Activated B cell treated with CpG ODN at 0.5 μM for 24 hours (primary cell): ENCODE measurements around the gene DOP1B. TPM values are rescaled to one million over a fixed set of nuclear protein-coding genes. Genes with fewer than 3 reads are reported as not detected.

Experiments
- ATAC-seq: fragments of 200-7000 bp; cut with Tn5 transposase; one replicate; pipeline ENCODE4 v1.10.0; 2021; ENCODE audit warnings: low read depth, mild to moderate bottlenecking, moderate library complexity
- CTCF ChIA-PET: fragments of 350-600 bp; sonication (Branson Sonifier 250); formaldehyde crosslinking; loops from one replicate; lab custom pipeline; 2021; ENCODE audit warnings: antibody characterized with exemption; lab: Charles Lee
- POLR2A ChIA-PET: fragments of 350-600 bp; sonication (Branson Sonifier 250); formaldehyde crosslinking; loops from one replicate; lab custom pipeline; 2021; ENCODE audit warnings: antibody characterized with exemption; lab: Charles Lee
- DNase-seq: peaks from one replicate; pipeline ENCODE4 v3.0.0; 2022
- H3K27ac Mint-ChIP-seq: one replicate; pipeline ENCODE4 v1.8.0; 2020; ENCODE audit warnings: mixed read lengths
- H3K27me3 Mint-ChIP-seq: one replicate; pipeline ENCODE4 v1.8.0; 2021; ENCODE audit warnings: mixed read lengths
- H3K36me3 Mint-ChIP-seq: one replicate; pipeline ENCODE4 v1.8.0; 2021; ENCODE audit warnings: low read depth, mixed read lengths
- H3K4me1 Mint-ChIP-seq: one replicate; pipeline ENCODE4 v1.8.0; 2021; ENCODE audit warnings: mixed read lengths
- H3K4me3 Mint-ChIP-seq: one replicate; pipeline ENCODE4 v1.8.0; 2020; ENCODE audit warnings: mild to moderate bottlenecking, mixed read lengths
- H3K9me3 Mint-ChIP-seq: one replicate; pipeline ENCODE4 v1.8.0; 2020; ENCODE audit warnings: mixed read lengths
- intact Hi-C: fragments of 100-400 bp; cut with micrococcal nuclease; formaldehyde crosslinking; loops from one replicate; pipeline ENCODE4 v1.15.1; 2024
- total RNA-seq: library from RNA; stranded (reverse); gene quantifications from 2 replicates; pipeline ENCODE4 v1.2.3, GENCODE V29; 2022
- TF ChIP-seq, protein P1 (sequence below): fragments of 200-600 bp; IDR thresholded peaks from one replicate; pipeline ENCODE4 v1.8.0; 2022; ENCODE audit warnings: antibody characterized with exemption, mild to moderate bottlenecking

DOP1B gene
- total RNA-seq, 1 donor from 2014 or later = 33.9 TPM

DNA sequence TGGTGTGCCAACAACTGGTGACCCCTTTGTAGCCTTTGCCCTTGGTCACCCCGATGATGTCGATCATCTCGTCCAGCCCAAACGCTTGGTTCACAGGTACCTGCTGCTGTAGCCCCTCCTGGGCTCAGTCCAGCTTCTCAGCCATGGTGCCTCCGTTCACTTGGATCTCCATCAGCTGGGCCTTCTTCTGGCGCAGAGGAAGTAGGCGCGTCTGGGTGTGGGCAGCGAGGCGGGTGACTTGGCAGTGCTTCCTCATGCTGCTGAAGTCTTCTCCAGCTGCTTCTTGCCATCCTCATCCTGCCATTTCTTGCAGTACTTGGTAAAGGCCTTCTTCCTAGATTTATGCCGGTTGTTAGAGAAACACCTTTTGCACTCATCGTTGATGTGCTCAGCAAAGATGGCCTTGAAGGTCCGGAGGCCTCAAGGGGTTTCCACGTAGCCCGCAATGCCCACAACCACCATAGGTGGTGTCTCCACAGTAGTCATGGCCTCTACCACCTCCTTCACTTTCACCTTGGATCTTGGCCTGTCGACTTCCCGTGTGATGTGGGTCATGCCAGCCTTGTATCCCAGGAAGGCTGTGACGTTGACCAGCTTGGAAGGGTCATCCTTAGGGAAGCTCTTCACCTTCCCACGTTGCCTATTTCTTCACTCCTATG, 13.0 kb downstream of the DOP1B start:
- peaks cover 65% of the 10 kb centered on the region for H3K36me3 Mint-ChIP-seq
- no peak for DNase-seq
- peaks cover 19% of the 10 kb centered on the region for H3K4me1 Mint-ChIP-seq
- intact Hi-C loops = no loop called here
- CTCF ChIA-PET = no interaction called here
- H3K9me3 Mint-ChIP-seq = no peaks in the 10 kb centered on the region
- TF ChIP-seq, protein P1, sequence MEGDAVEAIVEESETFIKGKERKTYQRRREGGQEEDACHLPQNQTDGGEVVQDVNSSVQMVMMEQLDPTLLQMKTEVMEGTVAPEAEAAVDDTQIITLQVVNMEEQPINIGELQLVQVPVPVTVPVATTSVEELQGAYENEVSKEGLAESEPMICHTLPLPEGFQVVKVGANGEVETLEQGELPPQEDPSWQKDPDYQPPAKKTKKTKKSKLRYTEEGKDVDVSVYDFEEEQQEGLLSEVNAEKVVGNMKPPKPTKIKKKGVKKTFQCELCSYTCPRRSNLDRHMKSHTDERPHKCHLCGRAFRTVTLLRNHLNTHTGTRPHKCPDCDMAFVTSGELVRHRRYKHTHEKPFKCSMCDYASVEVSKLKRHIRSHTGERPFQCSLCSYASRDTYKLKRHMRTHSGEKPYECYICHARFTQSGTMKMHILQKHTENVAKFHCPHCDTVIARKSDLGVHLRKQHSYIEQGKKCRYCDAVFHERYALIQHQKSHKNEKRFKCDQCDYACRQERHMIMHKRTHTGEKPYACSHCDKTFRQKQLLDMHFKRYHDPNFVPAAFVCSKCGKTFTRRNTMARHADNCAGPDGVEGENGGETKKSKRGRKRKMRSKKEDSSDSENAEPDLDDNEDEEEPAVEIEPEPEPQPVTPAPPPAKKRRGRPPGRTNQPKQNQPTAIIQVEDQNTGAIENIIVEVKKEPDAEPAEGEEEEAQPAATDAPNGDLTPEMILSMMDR = no peak
- POLR2A ChIA-PET = no interaction called here
- peak overlapping the region; percentile 25 for H3K27ac Mint-ChIP-seq
- no peak overlapping the region for H3K4me3 Mint-ChIP-seq
- ATAC-seq = no peak
- no peaks in the 10 kb centered on the region for H3K27me3 Mint-ChIP-seq

DNA sequence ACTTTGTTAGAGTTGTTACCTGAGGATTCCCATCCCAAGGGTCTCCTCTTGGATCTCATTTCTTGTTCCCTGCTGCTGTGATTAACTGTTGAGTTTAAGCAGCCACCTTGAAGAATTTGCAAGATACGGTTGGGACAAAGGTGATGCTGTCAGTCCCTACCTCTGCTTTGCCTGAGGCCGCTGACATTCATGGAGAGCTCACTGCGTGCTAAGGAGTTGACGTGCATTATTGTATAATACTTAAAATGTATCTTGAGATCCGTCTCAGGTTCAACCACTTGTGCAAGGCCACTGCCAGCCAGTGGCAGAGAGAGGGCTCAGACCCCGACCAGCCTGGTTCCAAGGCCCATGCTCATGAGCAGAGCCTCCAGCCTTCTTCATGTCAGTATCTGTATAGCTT, 14.2 kb downstream of the DOP1B start:
- H3K27me3 Mint-ChIP-seq = no peaks in the 10 kb centered on the region
- peaks cover 19% of the 10 kb centered on the region for H3K4me1 Mint-ChIP-seq
- TF ChIP-seq, protein P1 = no peak
- CTCF ChIA-PET = no interaction called here
- no peak overlapping the region for H3K27ac Mint-ChIP-seq
- peaks cover 66% of the 10 kb centered on the region for H3K36me3 Mint-ChIP-seq
- POLR2A ChIA-PET = no interaction called here
- no peak for ATAC-seq
- H3K4me3 Mint-ChIP-seq = no peak overlapping the region
- intact Hi-C loops = no loop called here
- H3K9me3 Mint-ChIP-seq = no peaks in the 10 kb centered on the region
- no peak for DNase-seq

DNA sequence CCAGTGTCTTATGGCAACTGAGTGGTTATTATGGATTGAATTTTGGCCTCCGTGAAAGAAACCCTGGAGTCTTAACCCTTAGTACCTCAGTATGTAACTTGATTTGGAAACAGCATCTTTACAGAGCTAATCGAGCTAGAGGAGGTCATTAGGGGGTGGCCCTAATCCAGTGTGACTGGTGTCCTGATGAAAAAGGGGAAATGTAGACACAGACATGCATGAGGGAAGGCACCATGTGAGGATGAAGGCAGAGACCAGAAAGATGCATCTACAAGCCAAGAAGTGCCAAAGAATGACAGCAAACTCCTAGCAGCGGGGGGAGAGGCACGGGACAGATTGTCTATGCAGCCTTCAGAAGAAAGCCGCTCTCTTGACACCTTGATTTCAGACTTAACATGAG, 14.7 kb downstream of the DOP1B start:
- intact Hi-C loops = no loop called here
- no peak for ATAC-seq
- no peak for DNase-seq
- no peaks in the 10 kb centered on the region for H3K27me3 Mint-ChIP-seq
- CTCF ChIA-PET = no interaction called here
- TF ChIP-seq, protein P1 = no peak
- no peak overlapping the region for H3K4me3 Mint-ChIP-seq
- H3K36me3 Mint-ChIP-seq = peaks cover 64% of the 10 kb centered on the region
- H3K9me3 Mint-ChIP-seq = no peaks in the 10 kb centered on the region
- H3K27ac Mint-ChIP-seq = no peak overlapping the region
- peaks cover 19% of the 10 kb centered on the region for H3K4me1 Mint-ChIP-seq
- POLR2A ChIA-PET = no interaction called here

DNA sequence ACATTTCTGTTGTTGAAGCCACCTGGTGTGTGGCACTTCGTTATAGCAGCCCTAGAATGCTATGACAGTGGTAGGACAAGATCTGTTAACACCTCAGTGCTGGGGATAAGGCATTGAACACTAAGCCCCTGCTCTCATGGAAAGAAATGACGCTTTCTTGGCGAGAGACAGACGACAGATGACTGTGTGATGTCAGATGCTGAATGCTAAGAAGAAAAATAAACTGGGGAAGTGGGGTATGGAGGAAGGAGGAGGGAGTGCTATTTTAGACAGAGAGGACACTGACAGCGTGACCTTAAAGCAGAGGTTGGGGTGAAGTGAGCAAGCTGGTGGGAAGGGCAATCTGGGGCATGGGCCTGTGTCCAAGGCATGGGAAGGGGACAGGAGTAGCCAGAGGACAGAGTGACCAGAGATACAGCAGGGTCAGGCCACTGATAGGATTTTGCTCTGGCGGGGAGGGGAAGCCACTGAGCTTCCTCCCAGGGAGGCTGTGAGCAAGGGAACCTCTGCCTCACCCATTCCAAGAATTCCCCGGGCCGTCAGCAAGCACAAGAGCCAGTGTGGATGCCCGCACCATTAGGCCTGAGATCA, 15.2 kb downstream of the DOP1B start:
- Mint-ChIP-seq H3K9me3 (no peaks in the 10 kb centered on the region), H3K4me3 (no peak overlapping the region), H3K4me1 (peaks cover 19% of the 10 kb centered on the region), H3K27ac (no peak overlapping the region), H3K27me3 (no peaks in the 10 kb centered on the region), H3K36me3 (peaks cover 64% of the 10 kb centered on the region)
- POLR2A ChIA-PET = interaction anchor here (0.6 kb wide), 2 partner anchors 32 to 36 kb away, joined by 3 to 6 read pairs; no protein-coding TSS in a partner anchor
- CTCF ChIA-PET = no interaction called here
- ATAC-seq = no peak
- no peak for DNase-seq
- intact Hi-C loops = no loop called here
- TF ChIP-seq, protein P1 = no peak

DNA sequence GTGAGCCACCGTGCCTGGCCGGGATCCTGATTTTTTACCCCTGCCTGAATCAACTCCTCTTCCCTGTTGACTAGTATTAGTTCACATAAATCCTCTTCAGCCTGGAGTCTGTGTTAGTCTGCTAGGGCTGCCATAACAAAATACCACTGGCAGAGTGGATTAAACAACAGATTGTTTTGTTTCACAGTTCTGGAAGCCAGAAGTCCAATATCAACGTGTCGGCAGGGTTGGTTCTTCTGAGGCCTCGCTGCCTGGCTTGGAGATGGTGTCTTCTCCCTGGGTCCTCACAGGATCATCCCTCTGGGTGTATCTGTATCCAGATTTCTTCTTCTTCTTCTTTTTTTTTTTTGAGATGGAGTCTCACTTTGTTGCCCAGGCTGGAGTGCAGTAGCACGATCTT, 18.2 kb downstream of the DOP1B start:
- H3K27ac Mint-ChIP-seq = no peak overlapping the region
- CTCF ChIA-PET = no interaction called here

More for the DNA sequence above, 18.2 kb downstream of the DOP1B start:
- Mint-ChIP-seq H3K27me3 (no peaks in the 10 kb centered on the region), H3K4me1 (peaks cover 17% of the 10 kb centered on the region), H3K36me3 (peaks cover 57% of the 10 kb centered on the region), H3K9me3 (peaks cover 1% of the 10 kb centered on the region), H3K4me3 (no peak overlapping the region)
- POLR2A ChIA-PET = no interaction called here
- TF ChIP-seq, protein P1 = no peak
- intact Hi-C loops = no loop called here
- DNase-seq = no peak
- no peak for ATAC-seq
